HG03108 (cell line): ENCODE measurements around the gene NUDT8.
"Not testable (repeated sequence)": the region's sequence is repeated elsewhere in the genome, so short reads cannot be mapped to it uniquely, and the experiment has no call there.

Experiments
- ATAC-seq: cut with Tn5 transposase; IDR thresholded peaks from one replicate; pipeline ENCODE4 v1.9.1; 2021; ENCODE audit warnings: moderate library complexity; ENCODE audit not compliant: unreplicated experiment

NUDT8 gene

DNA sequence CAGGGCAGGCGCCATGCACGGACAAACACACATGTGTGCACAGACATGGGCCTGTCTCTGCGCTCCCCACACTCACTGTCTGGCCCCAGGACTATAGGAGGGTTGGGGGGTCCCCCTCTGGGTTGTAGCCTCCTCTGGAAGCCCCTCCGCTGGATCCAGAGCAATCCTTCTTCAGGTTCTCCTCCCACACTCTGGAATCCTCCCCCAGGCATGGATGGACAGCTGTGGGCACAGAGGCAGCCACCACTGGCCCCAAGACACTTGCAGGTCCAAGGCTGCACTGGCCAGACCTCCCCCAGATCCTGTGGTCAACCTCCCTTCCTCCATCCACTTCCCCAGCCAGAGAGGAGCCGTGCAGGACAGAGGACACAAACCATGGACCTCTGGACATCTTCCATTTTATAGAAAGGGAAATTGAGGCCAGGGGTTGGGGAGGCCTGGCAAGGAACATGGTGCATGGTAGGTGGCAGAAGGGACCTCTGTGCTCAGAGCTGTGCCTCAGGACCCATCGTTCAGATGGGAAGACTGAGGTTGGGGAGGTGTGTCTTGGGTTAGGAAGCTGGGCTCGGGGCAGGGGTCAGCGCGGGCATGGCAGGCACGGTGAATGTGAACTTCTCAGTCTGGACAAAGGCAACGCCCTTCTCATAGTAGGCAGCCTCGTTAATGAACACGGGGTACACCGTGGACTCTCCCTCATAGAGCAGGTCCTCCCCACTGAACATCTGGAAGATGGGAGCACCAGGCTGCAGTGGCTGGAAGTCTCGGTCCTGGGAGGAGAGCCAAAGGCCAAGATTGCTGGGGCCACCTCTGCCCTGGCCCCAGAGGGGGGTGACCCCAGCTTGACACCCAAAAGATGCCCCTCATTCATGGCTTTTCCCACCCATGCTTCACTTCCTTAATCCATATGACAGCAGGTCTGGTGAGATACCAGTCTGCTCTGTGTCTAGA is 12.7 kb upstream of the NUDT8 start:
- ATAC-seq = no peak

GRCh38 chr11:67641338-67642172 is 11.8 kb upstream of the NUDT8 start:
- ATAC-seq = no peak

DNA sequence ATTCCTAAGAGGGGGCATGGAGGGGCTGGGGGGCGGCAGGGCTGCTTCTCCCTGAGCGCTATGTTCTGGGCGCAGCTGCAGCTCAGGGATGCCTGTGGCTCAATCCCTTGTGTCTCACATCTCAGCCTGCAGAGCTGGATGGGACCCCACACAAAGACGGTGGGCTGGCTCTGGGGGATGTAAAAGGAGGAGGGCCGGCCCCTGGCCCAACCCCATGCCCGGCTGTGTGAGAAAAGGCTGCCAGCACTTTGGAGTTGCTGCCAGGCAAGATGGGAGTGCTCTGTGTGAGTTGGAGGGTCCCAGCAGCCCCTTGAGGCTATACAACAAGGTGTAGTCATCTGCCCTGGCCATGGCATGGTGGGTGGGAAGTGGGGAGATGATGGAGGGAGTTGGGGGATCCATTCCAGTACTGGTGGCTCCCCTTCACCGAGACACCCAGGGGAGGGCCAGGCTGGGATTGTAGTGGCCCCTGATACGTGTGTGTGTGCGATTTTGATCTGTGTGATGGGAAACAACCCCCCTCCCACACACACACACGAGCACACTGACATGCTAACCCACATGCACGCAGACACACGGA is 11.1 kb upstream of the NUDT8 start:
- no peak for ATAC-seq

- ATAC-seq = no peak
Measured at GRCh38 chr11:67640021-67640757, 10.5 kb upstream of the NUDT8 start.

GRCh38 chr11:67639438-67639859 is 9.7 kb upstream of the NUDT8 start, which contains the start of gene TBX10:
Gene TBX10, minus strand, starts transcription at chr11:67639763. Its CDS starts 291 bp downstream, at chr11:67639472.
- no peak for ATAC-seq

GRCh38 chr11:67638535-67639437 is 9.0 kb upstream of the NUDT8 start:
- ATAC-seq = no peak

DNA sequence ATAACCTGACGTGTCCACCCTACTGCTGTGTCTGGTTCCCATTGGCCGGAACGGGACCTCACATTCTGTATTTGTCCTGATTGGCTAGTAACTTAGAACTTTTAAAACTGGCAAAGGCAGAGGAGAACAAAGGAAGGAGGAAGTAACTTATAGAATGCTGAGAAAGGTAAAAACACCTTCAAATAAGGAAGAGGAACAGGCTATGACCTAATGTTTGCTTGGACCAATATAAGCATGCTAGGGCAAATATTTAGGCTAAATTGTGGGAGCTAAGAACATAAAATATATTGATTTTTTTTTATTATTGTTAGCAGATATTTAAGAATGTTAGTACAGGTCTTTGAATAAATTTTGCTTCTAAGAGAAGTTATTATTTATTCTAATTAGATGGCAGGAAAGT is 7.7 kb upstream of the NUDT8 start:
- ATAC-seq = not testable (repeated sequence)

DNA sequence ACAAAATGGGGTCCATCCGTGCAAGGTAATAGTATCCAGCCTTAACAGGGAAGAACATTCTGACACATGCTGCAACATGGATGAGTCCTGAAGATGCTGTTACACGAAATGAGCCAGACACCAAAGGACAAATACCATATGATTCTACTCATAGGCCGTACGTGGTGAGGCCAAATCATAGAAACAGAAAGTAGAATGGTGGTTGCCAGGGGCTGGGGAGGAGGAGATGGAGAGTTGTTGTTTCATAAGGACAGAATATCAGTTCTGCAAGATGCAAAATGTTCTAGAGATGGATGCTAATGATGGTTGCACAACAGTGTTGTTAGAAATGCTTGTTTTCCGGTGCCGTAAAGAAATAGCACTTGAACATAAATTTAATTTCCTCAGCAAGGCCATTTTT is 7.2 kb upstream of the NUDT8 start:
- ATAC-seq = no peak

DNA sequence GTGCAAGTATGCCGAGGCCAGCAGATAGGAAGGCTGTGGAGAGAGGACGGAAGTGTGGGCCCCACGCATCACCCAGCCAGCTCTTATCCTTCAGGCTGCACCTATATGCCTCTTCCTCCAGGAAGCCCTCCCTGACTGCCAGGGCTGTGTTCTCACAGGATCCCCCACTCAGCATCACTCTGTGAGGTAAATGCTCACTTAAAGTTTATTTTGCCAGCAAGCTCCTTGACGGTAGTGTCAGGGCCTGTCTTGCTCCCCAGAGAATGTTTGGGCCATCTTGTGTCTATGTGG is 5.4 kb upstream of the NUDT8 start:
- ATAC-seq = no peak

- ATAC-seq = no peak
Measured at GRCh38 chr11:67634366-67635230, 4.9 kb upstream of the NUDT8 start.

DNA sequence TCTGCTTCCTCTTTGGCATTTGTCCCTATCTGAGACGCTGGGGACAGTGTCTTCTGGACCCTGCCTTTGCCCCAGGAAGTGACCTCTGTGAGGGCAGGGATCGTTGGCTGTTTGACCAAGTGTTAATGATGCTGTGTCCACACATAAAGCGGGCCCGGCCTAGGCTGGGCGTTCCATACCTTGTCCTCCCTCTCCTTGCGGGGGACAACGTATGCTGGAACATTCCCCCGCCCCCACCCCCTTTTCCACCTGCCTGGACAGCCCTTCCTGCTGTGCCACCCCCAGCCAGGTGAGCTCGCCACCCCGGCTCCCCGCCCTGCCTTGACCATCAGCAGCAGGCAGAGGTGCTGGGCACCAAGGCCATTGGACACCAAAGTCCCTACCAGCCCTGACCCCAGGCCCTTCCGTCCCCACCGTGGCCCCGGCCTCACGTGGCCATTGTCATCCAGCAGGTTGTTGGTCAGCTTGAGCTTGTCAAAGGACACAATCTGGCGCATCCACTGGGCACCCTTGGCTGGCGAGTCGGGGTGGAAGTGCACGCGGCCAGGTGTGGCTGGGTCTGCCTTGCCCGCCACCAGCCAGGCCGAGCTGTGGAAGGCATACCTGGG is 4.1 kb upstream of the NUDT8 start:
- ATAC-seq = no peak

- ATAC-seq = no peak
Measured at GRCh38 chr11:67632982-67633755, 3.4 kb upstream of the NUDT8 start.

DNA sequence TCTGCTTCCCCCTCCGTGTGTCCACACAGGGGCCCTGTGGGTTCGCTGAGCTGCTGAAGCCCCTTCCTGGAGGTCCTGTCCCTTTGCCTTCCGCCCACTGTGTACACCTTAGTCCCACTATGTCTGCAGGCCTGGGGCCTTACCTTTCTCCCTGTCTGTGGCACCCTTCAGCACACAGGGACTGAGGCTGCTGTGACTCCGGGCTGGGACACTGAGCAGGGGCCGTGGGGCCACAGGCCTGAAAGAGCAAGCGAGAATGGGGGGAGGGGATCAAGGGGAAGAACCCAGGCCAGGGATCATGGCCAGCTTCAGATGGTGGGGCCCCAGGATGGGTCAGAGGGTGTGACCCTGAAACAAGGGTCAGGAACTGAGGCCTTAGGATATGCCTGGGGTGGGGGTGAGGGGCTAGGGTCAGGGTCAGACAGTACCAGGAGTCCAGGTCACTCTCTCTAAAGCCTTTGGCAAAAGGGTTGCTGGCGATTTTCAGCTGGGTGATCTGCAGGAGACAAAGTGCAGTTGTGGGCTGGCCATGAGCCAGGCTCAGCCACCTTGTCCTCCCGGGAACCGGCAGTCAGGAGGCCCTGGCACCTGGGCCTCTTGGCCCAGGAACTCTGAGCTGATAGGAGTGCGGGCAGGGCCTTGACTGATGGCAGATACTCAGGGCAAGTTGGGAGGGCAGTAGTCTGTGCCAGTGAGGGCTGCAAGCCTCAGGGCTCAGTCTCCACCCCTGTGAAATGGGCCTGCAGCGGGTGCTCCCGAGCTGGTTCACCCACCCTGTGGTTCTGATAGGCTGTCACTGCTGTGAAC is 2.6 kb upstream of the NUDT8 start:
- no peak for ATAC-seq

- no peak for ATAC-seq
Measured at GRCh38 chr11:67631853-67632174, 2.1 kb upstream of the NUDT8 start.

DNA sequence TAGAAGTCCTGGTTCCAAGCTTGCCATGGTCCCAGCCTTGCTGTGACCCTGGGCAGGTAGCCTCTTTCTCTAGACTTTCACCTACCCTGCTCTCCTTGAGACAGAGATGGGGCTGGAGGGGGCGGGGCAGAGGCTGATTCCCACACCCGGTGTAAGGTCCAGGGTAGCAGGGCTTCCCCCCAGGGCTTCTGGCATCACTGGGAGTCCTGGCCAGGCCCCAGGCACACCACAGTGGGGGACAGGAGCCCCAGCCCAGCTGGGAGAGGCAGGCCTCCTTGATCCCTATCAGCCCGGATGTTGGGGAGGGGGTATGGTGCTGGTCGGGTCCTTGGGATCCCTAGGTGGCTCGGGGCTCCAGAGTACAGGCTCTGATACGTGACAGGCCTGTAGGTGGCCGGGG is 1.7 kb upstream of the NUDT8 start:
- no peak for ATAC-seq

DNA sequence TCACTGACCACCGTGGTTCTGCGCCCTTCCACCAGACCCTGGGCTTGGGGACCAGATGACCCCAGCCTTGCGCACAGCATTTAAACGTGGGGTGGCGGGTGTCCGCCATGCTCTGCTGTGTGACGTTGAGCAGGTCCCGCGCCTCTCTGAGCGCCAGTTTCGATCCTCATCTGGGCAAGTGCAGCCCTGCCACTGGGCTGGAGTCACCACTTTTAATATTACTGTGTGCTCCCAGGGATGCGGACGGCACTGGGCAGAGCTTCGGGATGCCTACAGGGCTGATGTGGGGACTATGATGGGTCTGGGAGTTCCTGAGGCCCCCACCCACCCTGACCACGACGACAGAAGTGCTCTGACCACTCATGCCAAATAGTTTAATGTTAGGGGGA is 1.2 kb upstream of the NUDT8 start:
- ATAC-seq = no peak
